HG03196 (cell line): ENCODE measurements around the gene TYW1.
"Not testable (repeated sequence)": the region's sequence is repeated elsewhere in the genome, so short reads cannot be mapped to it uniquely, and the experiment has no call there.

Experiments
- ATAC-seq: cut with Tn5 transposase; IDR thresholded peaks from one replicate; pipeline ENCODE4 v1.9.1; 2021; ENCODE audit not compliant: unreplicated experiment

The TYW1 gene

DNA sequence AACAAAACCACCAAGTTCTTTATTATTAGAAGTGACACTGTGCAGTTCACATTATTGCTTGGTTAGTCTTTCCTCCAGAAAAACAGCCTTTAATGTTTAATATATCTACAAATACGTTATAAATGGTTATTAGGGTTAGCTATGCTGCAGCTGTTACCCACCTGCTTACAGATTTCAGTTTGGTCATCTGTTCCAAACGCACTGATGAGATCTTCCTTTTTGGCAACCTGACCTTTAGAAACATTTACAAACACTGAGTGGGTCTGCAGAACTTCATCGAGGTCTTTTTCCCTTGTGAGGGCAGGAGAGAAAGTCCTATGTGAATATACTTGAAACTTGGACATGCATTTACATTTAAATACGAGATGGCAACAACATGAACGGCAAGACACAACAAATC, 2.6 kb upstream of the TYW1 start:
- ATAC-seq, result not testable (repeated sequence)

DNA sequence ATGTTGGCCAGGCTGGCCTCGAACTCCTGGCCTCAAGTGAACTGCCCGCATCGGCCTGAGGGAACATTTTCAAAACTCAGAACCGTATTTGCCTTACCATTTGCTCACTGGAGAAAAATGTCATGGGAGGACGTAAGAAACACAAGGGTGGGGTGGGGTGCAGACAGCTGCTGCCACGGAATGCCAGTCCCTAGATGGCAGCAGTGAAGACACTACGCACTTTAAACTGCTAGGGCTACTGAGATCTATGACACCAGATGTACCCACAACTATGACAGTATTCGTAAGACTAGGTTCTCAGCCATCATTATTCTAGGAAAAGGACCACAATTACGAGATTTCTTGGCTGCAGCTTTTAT, 2.0 kb upstream of the TYW1 start:
- ATAC-seq, result peak; percentile 32

DNA sequence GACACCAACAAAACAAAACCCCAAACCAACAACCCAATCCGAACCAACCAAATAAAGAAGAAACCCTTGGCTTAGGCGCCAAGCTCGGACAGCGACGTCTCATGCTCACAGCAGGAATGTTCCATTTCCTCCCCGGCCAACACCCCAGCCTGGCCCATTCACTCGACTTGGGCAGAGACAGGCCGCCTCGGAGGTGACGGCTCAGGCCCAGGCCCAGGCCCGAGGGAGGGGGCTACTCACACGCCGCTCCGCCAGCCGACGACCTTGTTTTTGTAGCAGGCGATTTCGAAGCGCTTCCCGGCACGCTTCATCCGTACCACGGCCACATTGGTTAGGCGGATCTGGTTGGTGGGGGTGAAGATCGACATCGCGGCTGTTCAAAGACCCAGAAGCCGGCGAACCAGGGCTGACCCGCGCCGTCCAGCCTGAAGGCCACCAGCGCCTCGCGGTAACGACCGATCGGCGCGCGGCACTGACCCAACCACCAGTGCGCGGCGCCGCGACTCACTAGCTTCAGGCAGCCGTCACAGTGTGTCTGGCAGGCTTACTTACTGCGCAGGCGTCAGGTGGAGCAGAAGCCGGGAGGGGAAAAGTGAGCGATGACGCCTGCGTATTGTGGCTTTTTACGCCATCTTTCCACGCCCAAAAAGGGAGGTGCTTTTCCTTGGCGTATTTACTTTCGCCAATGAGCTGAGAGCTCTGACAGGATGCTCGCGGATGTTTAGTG, 1.4 kb upstream of the TYW1 start, which contains the start of gene SBDS:
SBDS (minus strand) TSS at position 537 of the 727 bp plus-strand sequence; CDS start at position 368, 169 bp downstream.
- ATAC-seq, result peak; percentile 66

DNA sequence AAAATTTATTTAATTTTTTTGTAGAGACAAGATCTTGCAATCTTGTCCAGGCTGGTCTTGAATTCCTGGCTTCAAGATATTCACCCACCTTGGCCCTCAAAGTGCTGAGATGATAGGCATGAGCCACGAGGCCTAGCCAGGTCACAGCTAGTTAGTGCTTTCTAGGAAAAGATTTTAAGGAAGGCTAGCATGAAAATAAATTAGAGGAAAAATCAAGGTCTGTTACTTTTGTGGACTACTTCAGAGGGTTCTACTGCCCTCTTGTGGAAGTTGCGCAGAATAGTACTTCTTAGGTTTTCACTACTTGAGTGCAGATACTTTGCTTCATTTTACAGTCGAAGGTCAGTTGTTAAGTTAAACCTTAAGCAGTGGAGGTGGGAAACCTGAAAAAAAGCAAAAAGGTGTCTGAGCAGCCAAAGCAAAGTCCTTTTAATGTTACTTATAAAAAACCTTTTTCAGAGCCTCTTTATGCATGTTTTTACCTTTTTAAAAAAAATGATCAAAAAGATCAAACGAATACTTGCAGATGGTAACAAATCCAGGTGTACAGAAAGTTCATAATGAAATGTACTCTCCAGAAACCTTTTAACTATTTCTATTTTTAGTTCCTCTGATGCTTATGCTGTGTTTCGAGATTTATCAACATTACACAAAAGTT, 4.1 kb downstream of the TYW1 start:
- ATAC-seq, result not testable (repeated sequence)

DNA sequence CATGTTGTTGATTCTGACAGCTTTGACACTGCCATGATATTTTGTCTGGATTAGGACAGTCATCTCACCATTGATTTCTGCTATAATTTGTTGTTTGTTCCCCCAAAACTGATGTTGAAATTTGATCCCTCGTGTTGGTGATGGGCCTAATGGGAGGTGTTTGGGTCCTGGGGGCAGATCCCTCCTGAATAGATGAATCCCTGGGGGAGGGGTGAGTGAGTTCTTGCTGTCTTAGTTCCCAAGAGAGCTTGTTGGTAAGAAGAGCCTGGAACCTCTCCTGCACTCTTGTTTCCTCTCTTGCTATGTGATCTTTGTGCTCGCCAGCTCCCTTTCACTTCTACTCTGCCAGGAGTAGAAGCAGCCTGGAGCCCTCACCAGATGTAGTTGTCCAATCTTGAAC, 7.5 kb downstream of the TYW1 start:
- not testable (repeated sequence) for ATAC-seq

DNA sequence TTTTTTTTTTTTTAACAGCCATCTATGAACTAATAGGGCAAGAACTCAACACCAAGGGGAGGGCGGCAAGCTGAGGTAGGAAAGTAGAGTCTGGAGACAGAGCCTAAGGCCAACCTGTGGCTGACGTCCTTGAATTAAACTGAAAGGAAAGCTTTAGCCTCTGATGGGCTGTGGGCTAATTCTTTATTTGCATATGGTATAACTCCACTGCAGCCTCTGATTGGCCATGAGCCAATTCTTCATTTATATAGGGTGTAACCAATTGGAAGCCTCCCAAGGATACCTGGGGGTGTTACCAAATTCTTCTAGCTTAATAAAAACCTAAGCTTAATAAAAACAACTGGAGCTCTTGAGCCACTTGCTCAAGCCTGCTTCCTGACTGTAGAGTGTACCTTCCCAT, 10.3 kb downstream of the TYW1 start:
- ATAC-seq, result no peak

DNA sequence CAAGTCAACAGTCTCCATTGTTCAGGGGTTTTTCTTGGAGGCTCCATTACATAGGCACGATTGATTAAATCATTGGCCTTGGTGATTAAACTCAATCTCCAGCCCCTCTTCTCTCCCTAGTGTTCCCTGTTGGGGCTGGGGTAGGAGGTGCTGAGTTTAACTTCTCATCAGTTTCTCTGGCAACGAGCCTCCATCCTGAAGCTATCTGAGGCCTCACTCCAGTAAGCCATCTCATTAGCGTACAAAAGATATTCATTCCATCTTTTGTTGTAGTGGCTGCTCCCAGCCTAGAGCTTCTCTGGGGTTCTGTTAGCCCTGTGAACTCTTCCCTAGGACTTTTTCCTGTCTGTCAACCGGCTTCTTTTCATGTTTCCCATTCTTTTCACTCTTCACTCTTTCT, 11.6 kb downstream of the TYW1 start:
- ATAC-seq, result no peak

DNA sequence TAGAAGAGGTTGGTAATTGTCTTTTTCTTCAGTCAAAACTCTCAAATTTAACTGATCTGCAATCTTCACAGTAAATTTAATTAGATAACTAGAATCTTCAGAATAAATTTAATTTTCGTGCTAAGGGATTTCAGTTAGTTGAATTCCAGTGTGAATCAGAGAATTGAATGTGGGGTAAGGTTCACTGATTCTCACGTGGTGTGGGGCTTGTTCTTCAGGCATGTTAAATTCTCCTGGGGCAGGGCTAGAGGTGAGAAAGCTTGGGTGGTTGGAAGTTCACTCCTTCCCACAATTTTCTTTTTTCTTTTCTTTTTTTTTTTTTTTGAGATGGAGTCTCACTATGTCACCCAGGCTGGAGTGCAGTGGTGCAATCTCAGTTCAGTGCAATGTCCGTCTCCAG, 13.0 kb downstream of the TYW1 start:
- not testable (repeated sequence) for ATAC-seq

DNA sequence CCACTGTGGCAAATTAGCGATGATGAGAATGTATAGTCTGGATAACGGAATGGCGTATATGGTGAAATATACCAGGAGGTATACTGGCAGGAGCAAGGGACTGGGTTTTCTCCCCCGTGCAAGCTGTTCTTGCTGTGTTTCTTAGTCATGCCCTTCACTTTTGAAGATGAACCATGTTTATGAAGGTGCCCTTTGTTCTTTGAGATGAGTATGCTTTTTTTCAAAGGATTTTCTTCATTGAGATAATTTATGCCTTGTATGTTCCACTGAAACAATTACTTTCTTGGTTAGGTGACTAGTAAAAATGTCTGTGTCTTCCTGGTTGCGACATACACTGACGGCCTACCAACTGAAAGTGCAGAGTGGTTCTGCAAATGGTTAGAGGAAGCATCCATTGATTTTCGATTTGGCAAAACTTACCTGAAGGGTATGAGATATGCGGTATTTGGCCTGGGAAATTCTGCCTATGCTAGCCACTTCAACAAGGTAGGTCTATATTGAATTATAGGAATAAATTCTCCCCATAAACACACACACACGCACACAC, 17.5 kb downstream of the TYW1 start:
- ATAC-seq, result not testable (repeated sequence)

DNA sequence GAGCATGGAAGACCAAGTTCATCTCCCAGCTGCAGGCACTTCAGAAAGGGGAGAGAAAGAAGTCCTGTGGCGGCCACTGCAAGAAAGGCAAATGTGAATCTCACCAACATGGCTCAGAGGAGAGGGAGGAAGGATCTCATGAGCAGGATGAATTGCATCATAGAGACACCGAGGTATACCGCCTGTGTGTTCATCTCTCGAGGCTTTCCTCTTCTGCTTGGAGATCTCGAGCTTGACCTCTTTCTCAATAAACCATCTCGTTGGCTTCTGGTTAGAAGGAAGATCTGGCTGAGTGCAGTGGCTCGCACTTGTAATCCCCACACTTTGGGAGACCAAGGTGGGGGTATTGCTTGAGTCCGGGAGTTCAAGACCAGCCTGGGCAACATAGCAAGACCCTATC, 21.3 kb downstream of the TYW1 start:
- not testable (repeated sequence) for ATAC-seq

DNA sequence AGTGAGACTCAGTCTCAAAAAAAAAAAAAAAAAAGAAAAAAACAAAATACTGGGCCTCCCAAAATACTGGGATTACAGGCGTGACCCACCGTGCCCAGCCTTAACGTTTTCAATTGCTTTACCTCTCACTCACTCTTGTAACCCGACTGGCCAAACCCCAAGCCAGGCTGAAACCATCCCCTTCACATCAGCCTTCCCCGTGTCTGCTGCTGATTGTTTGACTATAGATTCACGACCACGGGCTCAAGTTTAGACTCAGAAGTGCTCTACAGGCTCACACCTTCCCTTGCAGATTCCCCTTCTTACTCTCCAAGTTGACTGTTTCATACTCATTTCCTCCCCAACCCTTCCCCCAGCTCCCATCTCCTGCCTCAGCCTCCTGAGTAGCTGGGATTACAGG, 22.3 kb downstream of the TYW1 start:
- ATAC-seq, result no peak

DNA sequence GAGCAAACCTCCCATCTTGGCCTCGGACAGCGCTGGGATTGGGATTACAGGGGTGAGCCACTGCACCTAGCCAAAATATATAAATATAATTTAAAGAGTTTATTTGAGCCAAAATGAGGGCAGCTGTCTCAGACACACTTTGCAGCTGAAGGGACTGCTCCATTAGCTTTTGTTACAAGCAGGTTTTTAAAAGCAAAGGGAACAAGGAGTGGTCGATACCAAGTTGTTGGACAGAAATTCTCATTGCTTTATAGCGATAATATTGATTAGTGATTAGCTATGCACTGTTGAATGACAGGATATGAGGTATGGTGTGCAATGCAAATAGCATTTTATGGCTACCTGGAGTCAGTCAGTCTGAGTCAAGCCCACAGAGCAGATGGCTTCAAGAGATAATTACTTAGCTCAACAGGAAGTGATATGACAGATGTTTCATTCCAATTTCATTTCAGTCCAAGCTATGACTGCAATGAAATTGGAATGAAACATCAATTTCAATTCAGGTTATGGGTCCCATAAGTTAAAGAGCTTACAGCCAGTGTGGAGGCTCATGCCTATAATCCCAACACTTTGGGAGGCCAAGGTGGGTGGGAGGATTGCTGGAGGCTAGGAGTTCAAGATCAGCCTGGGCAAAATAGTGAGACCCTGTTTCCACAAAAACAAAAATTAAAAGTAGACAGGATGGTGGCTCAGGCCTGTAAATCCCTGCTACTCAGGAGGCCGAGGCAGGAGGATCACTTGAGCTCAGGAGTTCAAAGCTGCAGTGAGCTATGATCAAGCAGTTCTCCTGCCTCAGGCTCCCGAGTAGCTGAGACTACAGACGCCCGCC, 23.1 kb downstream of the TYW1 start:
- no peak for ATAC-seq

DNA sequence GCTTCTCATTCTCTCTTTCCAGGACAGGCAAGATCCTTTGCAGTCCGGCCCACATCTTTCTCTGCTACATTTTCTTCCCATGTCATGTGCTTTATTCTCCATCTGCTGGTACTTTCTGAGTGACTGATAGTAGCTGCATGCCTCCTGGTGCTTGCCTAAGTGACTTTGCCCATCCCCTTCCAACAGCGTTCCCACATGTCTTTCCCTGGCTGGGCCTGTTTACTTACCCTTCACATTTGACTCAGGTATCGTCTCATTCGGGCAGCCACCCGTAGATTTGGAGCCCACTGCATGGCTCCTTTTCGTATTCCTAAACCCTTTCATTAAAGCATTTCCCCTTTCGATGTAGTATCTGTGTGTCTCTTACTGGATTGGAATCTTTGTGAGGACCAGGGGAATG, 24.6 kb downstream of the TYW1 start:
- no peak for ATAC-seq

DNA sequence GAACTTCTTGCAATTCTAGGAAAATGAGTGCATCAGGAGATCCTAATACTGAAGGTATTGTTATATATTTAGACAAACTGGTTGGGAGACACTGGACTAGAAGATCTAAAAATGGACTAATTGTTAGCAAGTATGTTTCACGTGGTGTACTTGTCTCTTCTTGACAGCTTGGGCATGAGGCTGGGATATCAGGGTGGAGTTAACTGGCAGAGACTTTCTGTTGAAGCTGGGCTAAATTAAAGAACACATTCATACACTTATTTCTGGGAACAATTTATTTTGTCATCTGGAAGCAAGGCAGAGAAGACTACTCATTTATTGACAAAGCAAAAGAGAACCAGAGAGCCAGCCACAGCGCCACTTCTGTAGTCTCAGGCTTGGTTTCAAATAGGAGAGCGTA, 25.9 kb downstream of the TYW1 start:
- ATAC-seq, result no peak

DNA sequence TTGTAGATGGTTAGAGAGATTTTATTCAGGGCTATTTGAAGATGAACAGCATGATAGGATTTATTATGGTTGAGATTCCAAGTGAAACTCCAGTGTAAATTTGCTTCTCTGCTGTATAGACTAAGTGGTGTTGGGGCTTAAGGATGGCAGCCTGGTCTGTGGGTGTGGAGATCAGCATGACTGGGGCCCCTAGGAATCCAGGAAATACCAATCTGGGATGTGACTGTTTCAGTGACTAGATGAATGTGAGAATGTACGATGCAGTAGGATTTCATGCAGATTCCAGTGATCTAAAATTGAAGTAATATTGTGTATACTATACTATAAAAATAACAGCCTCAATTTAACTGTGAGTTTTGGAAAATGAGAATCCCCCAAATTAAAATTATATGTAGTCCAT, 28.8 kb downstream of the TYW1 start:
- not testable (repeated sequence) for ATAC-seq

DNA sequence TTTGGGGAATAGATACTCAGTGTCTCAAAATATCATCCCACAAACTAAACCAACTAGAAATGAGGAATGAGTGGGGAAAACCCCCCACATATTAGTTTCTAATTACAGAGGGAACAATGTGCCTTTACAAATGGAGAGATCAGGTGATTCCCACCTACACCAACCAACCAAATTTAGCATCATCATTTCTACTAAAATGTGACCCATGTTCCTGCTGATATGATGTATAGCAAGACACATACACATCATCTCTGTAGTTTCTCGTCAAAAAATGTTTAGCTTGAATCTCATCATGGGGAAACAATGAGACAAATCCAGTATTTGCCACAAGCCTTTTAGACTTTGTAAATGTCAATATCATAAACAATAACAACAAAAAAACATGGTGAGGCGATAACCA, 35.1 kb downstream of the TYW1 start:
- not testable (repeated sequence) for ATAC-seq

DNA sequence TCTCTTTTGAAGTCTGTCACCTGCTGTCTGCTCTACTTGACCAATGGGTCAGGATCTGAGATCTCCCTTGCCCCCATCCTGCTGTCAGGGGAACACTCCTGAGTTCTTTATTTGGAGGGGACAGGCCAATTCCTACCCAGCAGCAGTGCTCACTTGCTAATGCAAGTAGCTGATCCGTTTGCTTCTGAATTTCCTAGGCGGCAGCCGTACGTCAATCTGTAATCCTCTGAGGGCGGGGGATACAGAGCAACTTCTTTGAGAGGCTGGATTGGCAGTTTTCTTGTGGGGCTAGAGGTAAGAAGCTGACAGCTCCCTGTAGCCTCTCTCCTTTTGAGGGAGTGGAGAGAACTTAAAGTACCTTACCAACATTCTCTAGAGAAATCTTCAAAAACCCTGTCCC, 36.6 kb downstream of the TYW1 start:
- ATAC-seq, result no peak

DNA sequence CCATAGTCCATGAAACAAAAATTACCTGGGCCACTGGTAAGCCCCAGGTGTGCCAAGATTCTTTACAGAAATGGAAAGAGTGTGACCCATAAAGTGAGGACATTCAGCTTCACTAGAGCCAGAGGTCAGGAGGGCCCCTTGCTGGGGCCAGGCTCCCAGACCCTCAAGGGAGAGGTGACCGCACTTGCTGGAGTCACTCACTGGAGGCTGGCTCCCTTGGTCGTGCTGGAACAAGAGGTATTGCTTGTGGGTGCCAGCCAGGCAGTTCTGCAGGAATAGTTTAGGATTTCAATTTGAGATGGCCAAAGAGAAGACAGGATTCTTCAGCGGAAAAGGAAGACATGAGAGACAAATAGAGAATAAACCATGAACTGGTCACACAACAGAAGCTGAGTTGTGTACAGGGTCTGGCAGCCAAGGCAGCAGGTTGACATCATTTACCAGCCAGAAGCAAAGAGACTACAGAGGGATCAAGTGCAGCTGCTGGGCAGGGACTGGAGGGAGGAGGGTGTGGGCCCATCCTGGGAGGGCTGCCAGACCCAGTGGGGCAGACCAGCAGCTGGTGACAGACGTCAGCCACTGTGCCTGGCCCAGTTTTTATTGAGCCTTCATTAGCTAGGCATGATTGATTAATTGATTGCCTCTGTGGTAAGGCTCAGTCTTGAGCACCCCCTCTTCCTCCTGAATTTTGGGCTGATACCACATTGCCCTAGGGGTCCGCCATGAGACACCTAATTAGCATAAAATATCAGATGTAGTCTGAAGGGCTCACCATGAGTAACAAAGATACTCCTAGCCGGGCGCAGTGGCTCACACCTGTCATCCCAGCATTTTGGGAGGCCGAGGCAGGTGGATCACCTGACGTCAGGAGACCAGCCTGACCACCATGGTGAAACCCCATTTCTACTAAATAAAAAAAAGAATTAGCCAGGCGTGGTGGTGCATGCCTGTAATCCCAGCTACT, 40.1 kb downstream of the TYW1 start:
- not testable (repeated sequence) for ATAC-seq

DNA sequence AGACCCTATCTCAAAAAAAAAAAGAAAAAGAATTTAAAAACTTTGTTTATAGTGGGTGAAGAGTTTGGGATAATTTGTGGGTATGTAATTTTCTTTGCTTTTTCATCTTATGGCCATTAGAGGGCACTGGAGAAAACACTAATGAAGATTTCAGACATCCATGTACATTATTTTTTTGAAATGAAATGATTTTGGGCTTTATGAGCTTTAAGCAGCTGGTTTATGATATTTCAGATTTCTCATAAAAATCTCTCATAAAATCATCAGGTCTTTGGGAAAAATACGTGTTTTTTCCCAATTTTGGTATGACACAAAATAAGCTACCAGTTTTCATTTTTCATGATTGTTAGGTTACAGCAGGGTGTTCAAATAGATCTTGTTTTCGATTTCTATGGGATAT, 44.2 kb downstream of the TYW1 start:
- not testable (repeated sequence) for ATAC-seq
